HG03354 (cell line): ENCODE results near the gene FNIP1.
"Not testable (repeated sequence)": the region's sequence is repeated elsewhere in the genome, so short reads cannot be mapped to it uniquely, and the experiment has no call there.

Source experiments
- ATAC-seq: cut with Tn5 transposase; IDR thresholded peaks from one replicate; pipeline ENCODE4 v1.9.1; 2021; ENCODE audit warnings: mild to moderate bottlenecking; ENCODE audit not compliant: unreplicated experiment, poor library complexity, severe bottlenecking

The FNIP1 gene

GRCh38 chr5:131757830-131758519, 38.8 kb downstream of the FNIP1 start:
- ATAC-seq: no peak

- ATAC-seq: no peak
Measured at GRCh38 chr5:131756942-131757341, 39.9 kb downstream of the FNIP1 start.

DNA sequence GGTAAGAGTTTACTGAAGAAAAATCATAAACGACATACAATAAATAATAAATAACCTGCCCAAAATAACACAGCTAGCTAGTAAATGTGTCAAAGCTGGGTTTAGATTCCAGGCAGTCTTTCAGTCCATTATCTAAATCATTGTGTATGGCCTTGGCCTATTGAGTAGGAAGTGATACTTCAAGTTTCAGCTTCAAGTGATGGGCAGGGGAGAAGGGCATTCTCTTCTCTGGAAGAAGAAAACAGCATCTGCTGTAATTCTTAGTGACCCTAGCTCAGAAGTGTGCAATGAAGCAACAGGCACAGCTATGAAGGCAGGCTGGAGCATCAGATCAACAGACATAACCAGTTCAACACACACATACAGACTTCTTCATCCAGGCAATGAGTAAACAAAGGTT, 42.5 kb downstream of the FNIP1 start:
- peak; percentile 42 for ATAC-seq

GRCh38 chr5:131751506-131751905, 45.3 kb downstream of the FNIP1 start:
- no peak for ATAC-seq

- no peak for ATAC-seq
Measured at GRCh38 chr5:131749723-131750470, 46.9 kb downstream of the FNIP1 start.

DNA sequence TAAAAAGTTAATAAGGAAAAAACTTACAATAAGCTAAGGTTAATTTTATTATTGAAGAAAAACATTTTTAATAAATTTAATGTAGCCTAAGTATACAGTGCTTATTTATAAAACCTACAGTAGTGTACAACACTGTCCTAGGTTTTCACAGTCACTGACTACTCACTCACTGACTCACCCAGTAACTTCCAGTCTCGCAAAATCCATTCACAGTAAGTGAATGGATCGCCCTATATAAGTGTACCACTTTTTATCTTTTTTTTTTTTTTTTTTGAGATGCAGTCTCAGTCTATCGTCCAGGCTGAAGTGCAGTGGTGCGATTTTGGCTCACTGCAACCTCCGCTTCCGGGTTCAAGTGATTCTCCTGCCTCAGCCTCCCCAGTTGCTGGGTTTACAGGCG, 47.7 kb downstream of the FNIP1 start:
- ATAC-seq: no peak

DNA sequence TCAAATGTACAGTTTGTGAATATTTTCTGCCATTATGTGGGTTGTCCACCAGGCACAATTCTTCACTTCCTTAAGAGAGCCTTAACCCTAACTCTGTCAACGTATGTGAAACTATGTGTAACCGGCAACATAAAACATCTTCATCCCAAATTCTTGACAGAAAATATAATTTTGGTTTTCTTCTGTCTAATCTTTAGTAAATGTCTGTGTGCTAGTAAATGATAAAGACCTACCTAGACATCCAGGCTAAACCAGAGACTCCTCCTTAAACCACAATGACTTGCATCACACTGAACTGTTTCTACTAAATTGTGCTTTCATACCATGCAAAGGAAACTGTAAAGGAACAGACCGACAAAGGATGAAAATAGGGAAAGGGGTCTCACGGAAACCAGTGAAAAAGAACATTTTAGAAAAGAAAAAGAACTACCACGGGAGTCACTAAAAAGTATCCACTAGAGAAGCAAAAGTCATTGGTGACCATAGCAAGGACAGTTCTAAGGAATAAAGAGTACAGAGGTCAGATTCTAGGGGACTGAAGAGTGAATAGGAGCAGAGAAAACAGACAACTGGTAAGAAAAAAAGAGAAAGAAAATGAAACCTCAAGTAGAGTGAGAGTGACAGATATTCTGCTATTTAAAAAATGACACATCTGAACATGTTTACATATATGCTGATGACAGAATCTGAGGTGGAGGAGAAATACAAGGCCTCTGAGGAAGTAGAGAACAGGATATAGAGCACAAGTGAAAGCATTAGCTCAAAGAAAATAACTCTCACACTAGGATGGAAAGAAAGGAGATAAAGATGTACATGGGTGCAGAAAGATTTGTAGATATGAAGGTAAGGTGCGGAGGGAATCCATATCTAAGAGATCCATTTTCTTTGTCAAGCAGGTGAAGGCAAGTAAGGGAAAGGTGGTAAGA, 49.4 kb downstream of the FNIP1 start:
- peak; percentile 86 for ATAC-seq

GRCh38 chr5:131746423-131746822, 50.4 kb downstream of the FNIP1 start:
- ATAC-seq: no peak

DNA sequence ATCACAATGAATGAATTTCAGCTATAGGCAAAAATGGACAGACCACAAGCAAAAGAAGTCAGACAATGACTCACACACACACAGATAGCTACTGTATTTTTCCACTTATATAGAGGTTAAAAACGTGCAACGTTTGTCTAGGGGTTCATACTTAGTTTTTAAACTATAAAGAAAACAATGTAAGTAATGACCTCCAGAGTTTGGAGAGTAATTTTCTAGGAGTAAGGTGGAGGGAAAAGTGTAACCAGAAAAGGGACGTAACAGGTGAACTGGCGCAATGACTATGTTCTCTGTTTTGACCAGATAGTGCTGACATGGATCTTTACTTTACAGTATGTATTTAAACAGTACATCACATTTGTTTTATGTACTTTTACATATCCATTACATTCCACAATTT, 51.1 kb downstream of the FNIP1 start:
- ATAC-seq: no peak

GRCh38 chr5:131745155-131745554, 51.7 kb downstream of the FNIP1 start:
- no peak for ATAC-seq

GRCh38 chr5:131740477-131740876, 56.3 kb downstream of the FNIP1 start:
- no peak for ATAC-seq

- ATAC-seq: no peak
Measured at GRCh38 chr5:131735393-131735792, 61.4 kb downstream of the FNIP1 start.

DNA sequence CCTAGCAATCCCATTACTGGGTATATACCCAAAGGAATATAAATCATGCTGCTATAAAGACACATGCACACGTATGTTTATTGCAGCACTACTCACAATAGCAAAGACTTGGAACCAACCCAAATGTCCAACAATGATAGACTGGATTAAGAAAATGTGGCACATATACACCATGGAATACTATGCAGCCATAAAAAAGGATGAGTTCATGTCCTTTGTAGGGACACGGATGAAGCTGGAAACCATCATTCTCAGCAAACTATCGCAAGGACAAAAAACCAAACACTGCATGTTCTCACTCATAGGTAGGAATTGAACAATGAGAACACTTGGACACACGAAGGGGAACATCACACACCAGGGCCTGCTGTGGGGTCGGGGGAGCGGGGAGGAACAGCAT, 61.9 kb downstream of the FNIP1 start:
- ATAC-seq: not testable (repeated sequence)

DNA sequence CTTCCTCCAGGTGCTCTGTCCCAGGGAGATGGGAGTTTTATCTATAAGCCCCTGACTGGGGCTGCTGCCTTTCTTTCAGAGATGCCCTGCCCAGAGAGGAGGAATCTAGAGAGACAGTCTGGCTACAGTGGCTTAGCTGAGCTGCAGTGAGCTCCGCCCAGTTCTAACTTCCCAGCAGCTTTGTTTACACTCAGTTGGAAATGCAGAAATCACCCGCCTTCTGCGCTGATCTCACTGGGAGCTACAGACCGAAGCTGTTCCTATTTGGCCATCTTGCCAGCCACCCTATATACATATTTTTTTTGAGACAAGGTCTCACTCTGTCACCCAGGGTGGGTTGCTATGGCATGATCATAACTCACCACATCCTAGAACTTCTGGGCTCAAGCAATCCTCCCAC, 67.5 kb downstream of the FNIP1 start:
- not testable (repeated sequence) for ATAC-seq

GRCh38 chr5:131724089-131724488, 72.7 kb downstream of the FNIP1 start:
- not testable (repeated sequence) for ATAC-seq

DNA sequence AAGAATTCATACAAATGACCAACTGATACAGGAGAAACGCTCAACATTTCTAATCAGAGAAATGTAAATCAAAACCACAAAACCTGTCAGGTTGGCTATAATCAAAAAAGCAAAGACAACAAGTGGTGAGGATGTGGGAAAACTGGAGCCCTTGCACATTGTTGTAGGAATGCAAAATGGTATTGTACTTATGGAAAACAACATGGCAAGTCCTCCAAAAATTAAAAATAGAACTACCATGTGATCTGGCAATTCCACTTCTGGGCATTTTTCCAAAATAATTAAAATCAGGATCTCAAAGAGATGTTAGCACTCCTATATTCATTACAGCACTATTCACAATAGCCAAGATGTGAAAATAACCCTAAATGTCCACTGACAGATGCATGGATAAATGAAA, 76.1 kb downstream of the FNIP1 start:
- ATAC-seq: no peak

DNA sequence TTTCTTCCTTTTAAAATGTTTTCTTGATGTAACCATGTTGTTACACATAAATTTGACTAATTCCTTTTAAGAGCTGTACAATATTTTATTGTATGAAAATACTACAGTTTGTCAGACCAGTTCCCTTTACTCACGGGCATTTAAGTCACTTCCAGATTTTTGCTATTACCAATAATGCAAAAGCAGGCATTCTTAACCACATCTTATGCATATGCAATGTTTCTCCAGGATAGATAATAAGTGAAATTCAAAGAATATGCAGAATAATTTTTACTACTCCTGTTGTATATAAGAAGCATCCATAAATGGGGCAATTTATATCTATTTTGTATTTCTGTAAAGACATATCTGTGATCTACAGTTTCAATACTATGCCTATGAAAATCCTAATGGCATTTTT, 77.3 kb downstream of the FNIP1 start:
- no peak for ATAC-seq

DNA sequence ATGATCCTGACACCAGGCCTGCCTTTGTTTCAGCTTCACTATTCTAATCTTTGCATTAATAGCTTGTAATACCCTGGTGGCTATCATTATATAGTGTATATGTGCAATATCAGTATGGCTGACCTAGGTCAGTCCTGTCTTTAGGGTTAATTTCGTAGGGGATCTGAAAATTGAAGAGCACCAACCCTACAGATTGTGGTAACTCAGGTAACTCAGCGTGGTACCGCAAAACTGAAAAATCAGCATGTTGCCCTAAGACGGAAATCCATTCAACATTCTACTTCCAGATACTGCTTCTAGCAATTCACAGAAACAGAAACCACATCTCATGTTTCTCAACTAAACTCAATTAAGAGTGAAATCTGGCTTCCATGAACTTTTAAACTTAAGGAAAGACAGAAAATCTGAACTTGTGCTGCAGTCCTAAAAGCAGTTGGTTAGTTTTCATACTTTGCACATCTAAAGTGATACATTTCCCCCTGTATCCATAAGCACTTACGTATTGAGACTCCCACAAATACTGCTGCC, 78.3 kb downstream of the FNIP1 start:
- ATAC-seq: no peak

- not testable (repeated sequence) for ATAC-seq
Measured at GRCh38 chr5:131717164-131717563, 79.7 kb downstream of the FNIP1 start.

DNA sequence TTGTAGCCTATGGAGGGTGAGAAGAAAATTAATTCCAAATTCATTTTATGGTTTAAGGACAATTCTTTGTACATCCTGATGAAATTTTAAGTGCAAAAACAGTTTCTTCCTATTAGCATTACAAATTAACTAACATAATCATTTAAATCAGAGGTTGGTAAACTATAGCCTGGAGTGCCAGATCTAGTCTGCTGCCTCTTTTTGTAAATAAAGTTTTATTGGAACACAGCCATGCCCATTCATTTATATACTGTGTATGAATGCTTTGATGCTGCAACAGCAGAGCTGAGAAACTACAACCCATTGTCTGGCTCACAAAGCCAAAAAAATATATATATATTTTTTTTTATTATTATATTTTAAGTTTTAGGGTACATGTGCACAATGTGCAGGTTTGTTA, 80.2 kb downstream of the FNIP1 start:
- ATAC-seq: no peak
